ENCODE data around the gene MORN3.

The MORN3 gene

DNA sequence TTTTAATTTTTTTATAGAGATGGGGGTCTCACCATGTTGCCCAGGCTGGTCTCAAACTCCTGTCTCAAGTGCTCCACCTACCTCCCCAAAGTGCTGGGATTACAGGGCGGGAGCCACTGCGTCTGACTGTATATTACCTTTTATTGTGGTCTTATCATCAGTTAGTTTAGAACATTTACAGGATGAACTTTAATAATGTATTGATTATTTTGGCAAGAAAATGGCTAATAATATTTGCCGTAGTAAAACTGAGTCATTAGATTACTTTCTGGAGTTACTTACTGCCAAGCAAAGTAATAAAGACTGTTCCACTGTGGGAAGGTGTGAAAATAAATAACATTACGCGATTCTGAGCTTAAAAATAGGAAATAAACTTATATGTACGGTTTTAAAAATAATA, 66.7 kb downstream of the MORN3 start:
- no peak for DNase-seq (ENCODE audit: low read depth in 2 of 2)

DNA sequence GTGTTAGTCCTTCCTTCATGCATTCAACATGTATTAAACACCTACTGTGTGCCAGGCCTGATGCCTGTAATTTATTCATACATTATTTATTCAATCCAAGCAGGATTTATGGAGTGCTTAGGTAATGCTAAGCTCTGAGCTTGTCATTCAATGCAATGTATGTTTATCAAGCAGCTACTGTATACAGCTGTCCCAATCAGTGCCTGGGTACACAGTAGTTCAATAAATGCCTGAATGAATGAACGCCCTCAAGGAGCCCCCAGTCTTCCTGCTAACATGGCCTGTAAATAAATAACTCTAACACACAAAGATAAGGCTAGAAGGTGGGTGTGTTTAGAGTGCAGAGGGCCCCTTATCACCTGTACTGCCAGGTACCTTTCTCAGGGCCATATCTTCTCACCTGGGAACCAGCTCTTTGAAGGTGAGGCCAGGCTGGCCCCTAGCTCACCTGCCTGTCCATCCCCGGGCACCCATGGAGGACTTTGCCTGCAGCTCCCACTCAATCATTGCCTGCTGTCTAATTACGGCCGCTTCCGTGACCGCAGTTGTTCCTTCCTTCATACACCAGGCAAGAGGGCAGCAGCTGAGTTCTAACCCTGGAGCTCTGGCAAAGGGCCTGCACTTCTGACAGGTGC, 68.6 kb downstream of the MORN3 start:
- DNase-seq (ENCODE audit: low read depth in 2 of 2), result no peak

All from stimulated activated CD8-positive, alpha-beta memory T cell treated with anti-CD3 and anti-CD28 coated beads, Interleukin-15, amount 100 ng/mL, for 4 hours (primary cell).